ENCODE results near the gene GGA1. TPM values are rescaled to one million over a fixed set of nuclear protein-coding genes. Genes with fewer than 3 reads are reported as not detected.

The GGA1 gene
- total and polyA plus RNA-seq, 2 donors (not counting 1 experiment from before 2014, with no cell fraction given): 137 to 154 TPM

DNA sequence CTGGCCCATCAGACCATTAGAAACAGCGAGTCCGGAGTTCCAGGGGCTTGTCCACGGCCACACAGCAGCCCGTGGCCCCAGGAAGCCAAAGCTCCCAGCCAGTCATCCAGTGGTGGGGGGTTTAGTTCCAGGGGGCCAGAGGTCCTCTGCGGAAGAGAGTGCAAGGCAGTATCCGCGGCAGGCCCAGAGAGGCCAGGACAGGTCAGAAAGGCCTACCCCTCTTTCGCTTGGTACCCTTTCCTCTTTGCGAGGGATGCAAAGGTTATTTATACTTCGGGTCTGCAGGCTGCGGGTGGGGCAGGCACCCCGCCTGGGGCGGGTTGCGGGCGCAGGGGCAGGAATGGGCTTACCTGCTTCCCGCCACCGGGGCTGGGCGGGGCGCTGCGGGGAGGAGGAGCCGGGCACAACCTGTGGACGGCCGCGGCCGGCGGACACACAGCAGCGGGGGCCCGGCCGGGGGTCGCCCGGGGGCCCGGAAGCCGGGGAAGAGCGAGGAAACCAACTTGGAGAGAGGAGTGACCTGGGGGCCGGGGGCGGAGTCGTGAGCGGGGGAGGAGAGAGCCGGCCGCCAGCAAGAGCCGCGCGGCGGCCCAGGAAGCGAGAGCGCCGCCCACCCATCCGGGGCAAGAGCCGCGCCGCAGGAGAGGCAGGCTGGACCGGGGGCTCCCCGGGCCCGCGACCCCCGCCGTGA, 30.6 kb downstream of the GGA1 start, which contains the start of gene SH3BP1:
TSS of gene SH3BP1 (plus strand) at position 600 of the 691 bp plus-strand sequence. CDS start 119 bp downstream, outside the sequence.
- Histone ChIP-seq H3K27ac (ENCODE audit: low read length in 2 of 2) (peak within 1 kb of the TSS; percentile 59 to 79), H3K9ac (ENCODE audit: low read length) (peak within 1 kb of the TSS; percentile 77), H3K4me3 (ENCODE audit: control extremely low read depth in 1 of 5, extremely low read depth in 1 of 5, insufficient read depth in 1 of 5, low read depth in 2 of 5, low read length in 4 of 5) (peak within 1 kb of the TSS; percentile 67 to 78 (median 76)), H3K36me3 (replicated peaks in 1 of 2; ENCODE audit: control extremely low read depth in 1 of 2, control insufficient read depth in 1 of 2, extremely low read depth in 1 of 2, insufficient read depth in 2 of 2, low read length in 1 of 2) (peaks cover 0 to 26% of the 10 kb centered on the region in 2 experiments), H3K9me3 (ENCODE audit: control extremely low read depth in 1 of 3, control insufficient read depth in 2 of 3, insufficient read depth in 1 of 3, low read length in 2 of 3) (no peaks in the 10 kb centered on the region), H4K20me1 (ENCODE audit: control insufficient read depth, insufficient read depth, low read length, poor library complexity, severe bottlenecking) (peaks cover 20% of the 10 kb centered on the region), H3K79me2 (ENCODE audit: control insufficient read depth, insufficient read depth, low read length) (peaks cover 25% of the 10 kb centered on the region), H2AFZ (ENCODE audit: insufficient read depth, low read depth, low read length, poor library complexity, severe bottlenecking) (peak within 1 kb of the TSS; percentile 69), H3K27me3 (replicated peaks in 1 of 4; ENCODE audit: control extremely low read depth in 1 of 4, control insufficient read depth in 3 of 4, insufficient read depth in 4 of 4, low read length in 3 of 4) (no peaks in the 10 kb centered on the region), H3K4me2 (replicated peaks; ENCODE audit: low read depth, low read length, poor library complexity, severe bottlenecking) (peak within 1 kb of the TSS; percentile 94), H3K4me1 (ENCODE audit: control insufficient read depth in 2 of 2, insufficient read depth in 2 of 2, low read length in 2 of 2) (peaks cover 61 to 79% of the 10 kb centered on the region in 2 donors)
- intact Hi-C loops (cut with micrococcal nuclease): loop anchor here (1.0 kb wide), 1 partner anchor 16 kb away; no protein-coding TSS in a partner anchor
- Mint-ChIP-seq H3K9me3 (ENCODE audit: insufficient read depth) (no peaks in the 10 kb centered on the region), H3K4me3 (peak within 1 kb of the TSS; percentile 85), H3K27me3 (no peaks in the 10 kb centered on the region), H3K4me1 (peaks cover 68% of the 10 kb centered on the region), H3K27ac (peak within 1 kb of the TSS; percentile 95)
- ChIA-PET CTCF (interaction anchor here (1.3 to 22.4 kb wide), 3 partner anchors 19 to 39 kb away, joined by 6 to 620 read pairs (median 501); partner anchors contain the start of genes GGA1, LGALS1, NOL12 and PDXP), POLR2A (interaction anchor here (1.3 kb wide), 1 partner anchor 47 kb away, joined by 4 read pairs; the partner anchor contains the start of gene NOL12)
- no peak for TF ChIP-seq EZH2 (IDR thresholded peaks at IDR 0.05; ENCODE audit: borderline replicate concordance, insufficient read depth, low read depth, low read length, poor library complexity, severe bottlenecking)
- TF ChIP-seq, protein P1, sequence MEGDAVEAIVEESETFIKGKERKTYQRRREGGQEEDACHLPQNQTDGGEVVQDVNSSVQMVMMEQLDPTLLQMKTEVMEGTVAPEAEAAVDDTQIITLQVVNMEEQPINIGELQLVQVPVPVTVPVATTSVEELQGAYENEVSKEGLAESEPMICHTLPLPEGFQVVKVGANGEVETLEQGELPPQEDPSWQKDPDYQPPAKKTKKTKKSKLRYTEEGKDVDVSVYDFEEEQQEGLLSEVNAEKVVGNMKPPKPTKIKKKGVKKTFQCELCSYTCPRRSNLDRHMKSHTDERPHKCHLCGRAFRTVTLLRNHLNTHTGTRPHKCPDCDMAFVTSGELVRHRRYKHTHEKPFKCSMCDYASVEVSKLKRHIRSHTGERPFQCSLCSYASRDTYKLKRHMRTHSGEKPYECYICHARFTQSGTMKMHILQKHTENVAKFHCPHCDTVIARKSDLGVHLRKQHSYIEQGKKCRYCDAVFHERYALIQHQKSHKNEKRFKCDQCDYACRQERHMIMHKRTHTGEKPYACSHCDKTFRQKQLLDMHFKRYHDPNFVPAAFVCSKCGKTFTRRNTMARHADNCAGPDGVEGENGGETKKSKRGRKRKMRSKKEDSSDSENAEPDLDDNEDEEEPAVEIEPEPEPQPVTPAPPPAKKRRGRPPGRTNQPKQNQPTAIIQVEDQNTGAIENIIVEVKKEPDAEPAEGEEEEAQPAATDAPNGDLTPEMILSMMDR (IDR thresholded peaks at IDR 0.05): no peak
- WGBS (ENCODE audit: insufficient coverage): 5% methylated on average over 57 of the region's 57 CpGs
- ATAC-seq (ENCODE audit: low read depth) (peak; percentile 59), DNase-seq (peak; percentile 64)

Data from B cell (primary cell).